ENCODE data around the gene DYNC1LI1.

Gene DYNC1LI1

GRCh38 chr3:32499585-32499984 is 71.1 kb downstream of the DYNC1LI1 start:
- H3K4ac ChIP-seq (ENCODE audit: low read depth, low read length), result no peak overlapping the region
- DNase-seq, result no peak

GRCh38 chr3:32498992-32499391 is 71.7 kb downstream of the DYNC1LI1 start:
- H3K4ac ChIP-seq (ENCODE audit: low read depth, low read length), result no peak overlapping the region
- H2BK120ac ChIP-seq (ENCODE audit: insufficient read depth, low read length, poor library complexity), result no peak overlapping the region
- no peak overlapping the region for H3K14ac ChIP-seq (ENCODE audit: low read length)
- no peak overlapping the region for H3K18ac ChIP-seq (ENCODE audit: low read length)
- peaks cover 4% of the 10 kb centered on the region for H3K79me1 ChIP-seq (ENCODE audit: low read length)
- no peak overlapping the region for H3K4me3 ChIP-seq (ENCODE audit: low read depth, low read length)
- H4K8ac ChIP-seq (ENCODE audit: low read depth, low read length), result no peak overlapping the region
- H4K91ac ChIP-seq (ENCODE audit: low read depth, low read length), result no peak overlapping the region
- H3K9me3 ChIP-seq (ENCODE audit: insufficient read depth, low read depth, low read length), result peaks cover 2% of the 10 kb centered on the region
- peaks cover 5% of the 10 kb centered on the region for H3K79me2 ChIP-seq (ENCODE audit: control insufficient read depth, insufficient read depth, low read length, poor library complexity)
- no CpG with 5 or more reads among the region's 3 CpGs for WGBS (ENCODE audit: extremely low coverage, insufficient coverage, insufficient read length)
- H2BK5ac ChIP-seq (ENCODE audit: low read depth, low read length, poor library complexity), result no peak overlapping the region
- H3K23ac ChIP-seq (ENCODE audit: low read length), result no peak overlapping the region
- H2AK5ac ChIP-seq (ENCODE audit: low read length), result no peak overlapping the region
- no peak overlapping the region for H3K27ac ChIP-seq (ENCODE audit: low read depth, low read length)
- no peak overlapping the region for H3K9ac ChIP-seq (ENCODE audit: low read length)
- no peak overlapping the region for H3K4me2 ChIP-seq (ENCODE audit: low read length)
- H2BK12ac ChIP-seq (ENCODE audit: low read length), result no peak overlapping the region
- H3K27me3 ChIP-seq (ENCODE audit: insufficient read depth, low read length), result no peaks in the 10 kb centered on the region
- no peak for DNase-seq
- H2AFZ ChIP-seq (ENCODE audit: insufficient read depth, low read length, poor library complexity), result no peak overlapping the region
- no peak overlapping the region for H4K12ac ChIP-seq (ENCODE audit: low read depth, low read length)
- H3K4me1 ChIP-seq (ENCODE audit: control insufficient read depth in 1 of 2, insufficient read depth in 2 of 2, low read length in 2 of 2), result peaks cover 5% of the 10 kb centered on the region in 2 experiments
- H3K36me3 ChIP-seq (ENCODE audit: control insufficient read depth in 1 of 2, insufficient read depth in 2 of 2, low read length in 2 of 2), result no peaks in the 10 kb centered on the region

More at GRCh38 chr3:32499585-32499984, 71.1 kb downstream of the DYNC1LI1 start:
- H2BK12ac ChIP-seq (ENCODE audit: low read length), result no peak overlapping the region
- H3K27me3 ChIP-seq (ENCODE audit: insufficient read depth, low read length), result no peaks in the 10 kb centered on the region
- WGBS (ENCODE audit: extremely low coverage, insufficient coverage, insufficient read length), result no CpG with 5 or more reads among the region's 2 CpGs
- H2AFZ ChIP-seq (ENCODE audit: insufficient read depth, low read length, poor library complexity), result no peak overlapping the region
- H3K14ac ChIP-seq (ENCODE audit: low read length), result no peak overlapping the region
- H3K36me3 ChIP-seq (ENCODE audit: control insufficient read depth in 1 of 2, insufficient read depth in 2 of 2, low read length in 2 of 2), result no peaks in the 10 kb centered on the region
- H3K79me2 ChIP-seq (ENCODE audit: control insufficient read depth, insufficient read depth, low read length, poor library complexity), result peaks cover 5% of the 10 kb centered on the region
- H4K12ac ChIP-seq (ENCODE audit: low read depth, low read length), result no peak overlapping the region
- no peak overlapping the region for H3K23ac ChIP-seq (ENCODE audit: low read length)
- no peak overlapping the region for H3K9ac ChIP-seq (ENCODE audit: low read length)
- H4K91ac ChIP-seq (ENCODE audit: low read depth, low read length), result no peak overlapping the region
- no peak overlapping the region for H2BK5ac ChIP-seq (ENCODE audit: low read depth, low read length, poor library complexity)
- no peak overlapping the region for H3K4me2 ChIP-seq (ENCODE audit: low read length)
- peaks cover 2% of the 10 kb centered on the region for H3K9me3 ChIP-seq (ENCODE audit: insufficient read depth, low read depth, low read length)
- no peak overlapping the region for H3K4me3 ChIP-seq (ENCODE audit: low read depth, low read length)
- peaks cover 4% of the 10 kb centered on the region for H3K79me1 ChIP-seq (ENCODE audit: low read length)
- no peak overlapping the region for H3K27ac ChIP-seq (ENCODE audit: low read depth, low read length)
- no peak overlapping the region for H2AK5ac ChIP-seq (ENCODE audit: low read length)
- H3K18ac ChIP-seq (ENCODE audit: low read length), result no peak overlapping the region
- no peak overlapping the region for H2BK120ac ChIP-seq (ENCODE audit: insufficient read depth, low read length, poor library complexity)
- no peak overlapping the region for H4K8ac ChIP-seq (ENCODE audit: low read depth, low read length)
- H3K4me1 ChIP-seq (ENCODE audit: control insufficient read depth in 1 of 2, insufficient read depth in 2 of 2, low read length in 2 of 2), result peaks cover 3 to 5% of the 10 kb centered on the region in 2 experiments

GRCh38 chr3:32498252-32498651 is 72.4 kb downstream of the DYNC1LI1 start:
- Histone ChIP-seq H3K9ac (ENCODE audit: low read length) (no peak overlapping the region), H2AK5ac (ENCODE audit: low read length) (no peak overlapping the region), H3K18ac (ENCODE audit: low read length) (no peak overlapping the region), H4K12ac (ENCODE audit: low read depth, low read length) (no peak overlapping the region), H3K27me3 (ENCODE audit: insufficient read depth, low read length) (no peaks in the 10 kb centered on the region), H3K36me3 (ENCODE audit: control insufficient read depth in 1 of 2, insufficient read depth in 2 of 2, low read length in 2 of 2) (no peaks in the 10 kb centered on the region), H2AFZ (ENCODE audit: insufficient read depth, low read length, poor library complexity) (no peak overlapping the region), H3K14ac (ENCODE audit: low read length) (no peak overlapping the region), H4K8ac (ENCODE audit: low read depth, low read length) (no peak overlapping the region), H2BK120ac (ENCODE audit: insufficient read depth, low read length, poor library complexity) (no peak overlapping the region), H3K4ac (ENCODE audit: low read depth, low read length) (no peak overlapping the region), H3K9me3 (ENCODE audit: insufficient read depth, low read depth, low read length) (peaks cover 2% of the 10 kb centered on the region), H2BK5ac (ENCODE audit: low read depth, low read length, poor library complexity) (no peak overlapping the region), H3K4me1 (ENCODE audit: control insufficient read depth in 1 of 2, insufficient read depth in 2 of 2, low read length in 2 of 2) (peaks cover 8 to 12% of the 10 kb centered on the region in 2 experiments), H3K79me1 (ENCODE audit: low read length) (peaks cover 4% of the 10 kb centered on the region), H3K4me3 (ENCODE audit: low read depth, low read length) (no peak overlapping the region), H3K79me2 (ENCODE audit: control insufficient read depth, insufficient read depth, low read length, poor library complexity) (peaks cover 5% of the 10 kb centered on the region), H3K4me2 (ENCODE audit: low read length) (no peak overlapping the region), H3K23ac (ENCODE audit: low read length) (no peak overlapping the region), H4K91ac (ENCODE audit: low read depth, low read length) (no peak overlapping the region), H2BK12ac (ENCODE audit: low read length) (no peak overlapping the region), H3K27ac (ENCODE audit: low read depth, low read length) (no peak overlapping the region)
- DNase-seq, result no peak
- no CpG with 5 or more reads among the region's 3 CpGs for WGBS (ENCODE audit: extremely low coverage, insufficient coverage, insufficient read length)

- Histone ChIP-seq H4K12ac (ENCODE audit: low read depth, low read length) (no peak overlapping the region), H3K4me3 (ENCODE audit: low read depth, low read length) (no peak overlapping the region), H3K27me3 (ENCODE audit: insufficient read depth, low read length) (no peaks in the 10 kb centered on the region), H3K4me2 (ENCODE audit: low read length) (no peak overlapping the region), H3K4me1 (ENCODE audit: control insufficient read depth in 1 of 2, insufficient read depth in 2 of 2, low read length in 2 of 2) (peaks cover 8 to 13% of the 10 kb centered on the region in 2 experiments), H3K9me3 (ENCODE audit: insufficient read depth, low read depth, low read length) (no peaks in the 10 kb centered on the region), H4K91ac (ENCODE audit: low read depth, low read length) (no peak overlapping the region), H3K14ac (ENCODE audit: low read length) (no peak overlapping the region), H4K8ac (ENCODE audit: low read depth, low read length) (no peak overlapping the region), H2BK120ac (ENCODE audit: insufficient read depth, low read length, poor library complexity) (no peak overlapping the region), H3K9ac (ENCODE audit: low read length) (no peak overlapping the region), H3K36me3 (ENCODE audit: control insufficient read depth in 1 of 2, insufficient read depth in 2 of 2, low read length in 2 of 2) (no peaks in the 10 kb centered on the region), H3K79me1 (ENCODE audit: low read length) (no peaks in the 10 kb centered on the region), H2AK5ac (ENCODE audit: low read length) (no peak overlapping the region), H3K79me2 (ENCODE audit: control insufficient read depth, insufficient read depth, low read length, poor library complexity) (no peaks in the 10 kb centered on the region), H3K27ac (ENCODE audit: low read depth, low read length) (no peak overlapping the region), H2AFZ (ENCODE audit: insufficient read depth, low read length, poor library complexity) (no peak overlapping the region), H3K4ac (ENCODE audit: low read depth, low read length) (no peak overlapping the region), H2BK12ac (ENCODE audit: low read length) (no peak overlapping the region), H3K23ac (ENCODE audit: low read length) (no peak overlapping the region), H3K18ac (ENCODE audit: low read length) (no peak overlapping the region), H2BK5ac (ENCODE audit: low read depth, low read length, poor library complexity) (no peak overlapping the region)
- no CpG with 5 or more reads among the region's 2 CpGs for WGBS (ENCODE audit: extremely low coverage, insufficient coverage, insufficient read length)
- DNase-seq, result no peak
Measured at GRCh38 chr3:32495609-32496008, 75.0 kb downstream of the DYNC1LI1 start.

Data from trophoblast cell (in vitro differentiated cells and primary cell).